ENCODE results near the gene TERT. TPM values are rescaled to one million over a fixed set of nuclear protein-coding genes. Genes with fewer than 3 reads are reported as not detected.
"Not testable (repeated sequence)": the region's sequence is repeated elsewhere in the genome, so short reads cannot be mapped to it uniquely, and the experiment has no call there.

TERT gene
- total RNA-seq (2022), result 5.1 and 6.1 TPM in 2 replicates
- percentile 37 among the genes with signal in this experiment for Bru-seq, nascent RNA
- BruChase-seq, experiment 1, labeled RNA remaining after a 2-hour chase, result percentile 45 among the genes with signal in this experiment
- BruChase-seq, experiment 2, labeled RNA remaining after a 6-hour chase, result percentile 51 among the genes with signal in this experiment
- long read RNA-seq, partial matches to known transcripts, result 0 of 1 reads
- long read RNA-seq, other reads (novel, unspliced or antisense), result 1 of 1 reads

DNA sequence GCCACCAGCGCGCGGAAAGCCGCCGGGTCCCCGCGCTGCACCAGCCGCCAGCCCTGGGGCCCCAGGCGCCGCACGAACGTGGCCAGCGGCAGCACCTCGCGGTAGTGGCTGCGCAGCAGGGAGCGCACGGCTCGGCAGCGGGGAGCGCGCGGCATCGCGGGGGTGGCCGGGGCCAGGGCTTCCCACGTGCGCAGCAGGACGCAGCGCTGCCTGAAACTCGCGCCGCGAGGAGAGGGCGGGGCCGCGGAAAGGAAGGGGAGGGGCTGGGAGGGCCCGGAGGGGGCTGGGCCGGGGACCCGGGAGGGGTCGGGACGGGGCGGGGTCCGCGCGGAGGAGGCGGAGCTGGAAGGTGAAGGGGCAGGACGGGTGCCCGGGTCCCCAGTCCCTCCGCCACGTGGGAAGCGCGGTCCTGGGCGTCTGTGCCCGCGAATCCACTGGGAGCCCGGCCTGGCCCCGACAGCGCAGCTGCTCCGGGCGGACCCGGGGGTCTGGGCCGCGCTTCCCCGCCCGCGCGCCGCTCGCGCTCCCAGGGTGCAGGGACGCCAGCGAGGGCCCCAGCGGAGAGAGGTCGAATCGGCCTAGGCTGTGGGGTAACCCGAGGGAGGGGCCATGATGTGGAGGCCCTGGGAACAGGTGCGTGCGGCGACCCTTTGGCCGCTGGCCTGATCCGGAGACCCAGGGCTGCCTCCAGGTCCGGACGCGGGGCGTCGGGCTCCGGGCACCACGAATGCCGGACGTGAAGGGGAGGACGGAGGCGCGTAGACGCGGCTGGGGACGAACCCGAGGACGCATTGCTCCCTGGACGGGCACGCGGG lies at the start of gene TERT:
Gene TERT (minus strand): TSS at position 234 of the 815 bp plus-strand sequence. CDS start 79 bp downstream, at position 155.
- no peaks in the 10 kb centered on the region for H3K4me1 Mint-ChIP-seq (ENCODE audit: low read depth, unreplicated experiment)
- H3K27me3 Mint-ChIP-seq (ENCODE audit: insufficient read depth, unreplicated experiment), result no peaks in the 10 kb centered on the region
- H3K36me3 ChIP-seq (ENCODE audit: control insufficient read depth, insufficient read depth, low read length), result no peaks in the 10 kb centered on the region
- H3K27ac Mint-ChIP-seq (ENCODE audit: unreplicated experiment), result no peak within 1 kb of the TSS
- no peaks in the 10 kb centered on the region for H3K27me3 ChIP-seq (replicated peaks; ENCODE audit: control insufficient read depth, insufficient read depth, low read length)
- ChIA-PET CTCF (no interaction called here), POLR2A (no interaction called here)
- intact Hi-C loops (cut with micrococcal nuclease; ENCODE audit: unreplicated experiment), result no loop called here
- BruUV-seq (replicated peaks), result no TSS peak
- peak within 1 kb of the TSS; percentile 65 for H3K4me3 Mint-ChIP-seq (ENCODE audit: unreplicated experiment)
- TF ChIP-seq, protein P1, sequence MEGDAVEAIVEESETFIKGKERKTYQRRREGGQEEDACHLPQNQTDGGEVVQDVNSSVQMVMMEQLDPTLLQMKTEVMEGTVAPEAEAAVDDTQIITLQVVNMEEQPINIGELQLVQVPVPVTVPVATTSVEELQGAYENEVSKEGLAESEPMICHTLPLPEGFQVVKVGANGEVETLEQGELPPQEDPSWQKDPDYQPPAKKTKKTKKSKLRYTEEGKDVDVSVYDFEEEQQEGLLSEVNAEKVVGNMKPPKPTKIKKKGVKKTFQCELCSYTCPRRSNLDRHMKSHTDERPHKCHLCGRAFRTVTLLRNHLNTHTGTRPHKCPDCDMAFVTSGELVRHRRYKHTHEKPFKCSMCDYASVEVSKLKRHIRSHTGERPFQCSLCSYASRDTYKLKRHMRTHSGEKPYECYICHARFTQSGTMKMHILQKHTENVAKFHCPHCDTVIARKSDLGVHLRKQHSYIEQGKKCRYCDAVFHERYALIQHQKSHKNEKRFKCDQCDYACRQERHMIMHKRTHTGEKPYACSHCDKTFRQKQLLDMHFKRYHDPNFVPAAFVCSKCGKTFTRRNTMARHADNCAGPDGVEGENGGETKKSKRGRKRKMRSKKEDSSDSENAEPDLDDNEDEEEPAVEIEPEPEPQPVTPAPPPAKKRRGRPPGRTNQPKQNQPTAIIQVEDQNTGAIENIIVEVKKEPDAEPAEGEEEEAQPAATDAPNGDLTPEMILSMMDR (IDR thresholded peaks at IDR 0.05; ENCODE audit: insufficient read depth in 1 of 2, low read depth in 1 of 2, low read length in 1 of 2, severe bottlenecking in 1 of 2, unreplicated experiment in 1 of 2), result no peak
- peak within 1 kb of the TSS; percentile 42 for H3K4me3 ChIP-seq (ENCODE audit: low read depth, low read length)
- H3K36me3 Mint-ChIP-seq (ENCODE audit: insufficient read depth, unreplicated experiment), result no peaks in the 10 kb centered on the region
- H3K4me1 ChIP-seq, result peaks cover 6% of the 10 kb centered on the region
- no peaks in the 10 kb centered on the region for H3K9me3 ChIP-seq
- peak; percentile 43 to 53 for DNase-seq
- H3K9me3 Mint-ChIP-seq (ENCODE audit: unreplicated experiment), result no peaks in the 10 kb centered on the region

DNA sequence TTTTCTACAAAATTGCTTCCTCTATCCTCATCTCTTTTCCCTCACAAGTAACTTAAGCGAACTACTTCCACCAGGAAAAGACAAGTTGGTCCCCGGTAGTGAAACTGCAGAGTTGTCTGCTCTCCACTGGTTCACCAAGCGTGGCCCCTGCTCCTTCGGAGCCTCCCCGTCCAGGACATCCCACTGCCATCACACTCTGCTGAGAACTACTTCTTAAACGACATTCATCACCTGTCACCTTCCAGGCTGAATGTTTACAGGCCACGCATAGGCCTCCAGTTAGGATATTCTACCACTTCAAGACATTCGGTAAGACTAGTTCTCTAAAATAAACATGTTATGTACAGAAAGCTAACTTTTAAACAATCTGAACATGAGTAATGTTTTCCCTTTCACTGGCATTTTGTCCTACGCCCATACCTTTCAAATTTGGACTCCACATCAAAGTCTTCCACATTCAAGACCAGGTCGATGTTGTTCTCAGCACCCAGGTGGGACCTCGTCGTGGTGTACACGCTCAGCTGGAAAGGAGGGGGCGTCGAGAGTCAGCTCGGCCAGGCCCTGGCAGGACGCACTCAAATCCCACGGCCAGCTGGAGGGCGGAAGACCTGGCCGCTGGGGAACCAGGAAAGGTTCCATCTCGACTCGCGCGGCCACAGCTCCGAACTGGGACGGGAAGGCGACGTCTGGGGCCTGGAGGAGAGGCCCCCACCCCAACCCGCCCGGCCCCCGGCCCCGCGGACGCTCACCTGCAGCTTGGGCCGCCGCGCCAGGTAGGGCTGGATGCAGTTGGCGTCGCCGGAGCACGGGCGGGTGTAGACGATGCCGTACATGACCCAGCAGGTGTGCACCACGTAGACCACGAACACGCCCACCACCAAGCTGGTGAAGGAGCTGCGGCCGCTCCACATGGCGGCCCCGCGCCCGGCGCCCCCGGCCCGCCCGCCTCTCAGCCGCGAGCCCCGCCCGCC lies 49.3 kb upstream of the TERT start:
- Histone ChIP-seq H3K27me3 (replicated peaks; ENCODE audit: control insufficient read depth, insufficient read depth, low read length) (no peaks in the 10 kb centered on the region), H3K4me3 (ENCODE audit: low read depth, low read length) (peak overlapping the region; percentile 78), H3K36me3 (ENCODE audit: control insufficient read depth, insufficient read depth, low read length) (peaks cover 3% of the 10 kb centered on the region), H3K9me3 (no peaks in the 10 kb centered on the region), H3K4me1 (no peaks in the 10 kb centered on the region)
- peaks cover 6% of the 10 kb centered on the region for H3K4me1 Mint-ChIP-seq (ENCODE audit: low read depth, unreplicated experiment)
- ChIA-PET CTCF (interaction anchor here (0.6 to 0.7 kb wide), 2 partner anchors 127 to 136 kb away, joined by 3 to 6 read pairs; no protein-coding TSS in a partner anchor), POLR2A (no interaction called here)
- DNase-seq, result peak in 1 of 2 experiments; percentile 32
- peaks cover 51% of the 10 kb centered on the region for H3K36me3 Mint-ChIP-seq (ENCODE audit: insufficient read depth, unreplicated experiment)
- TSS peak; percentile 72 for BruUV-seq (replicated peaks)
- TF ChIP-seq, protein P1 (IDR thresholded peaks at IDR 0.05; ENCODE audit: insufficient read depth in 1 of 2, low read depth in 1 of 2, low read length in 1 of 2, severe bottlenecking in 1 of 2, unreplicated experiment in 1 of 2), result peak in 1 of 2 experiments; percentile 4
- intact Hi-C loops (cut with micrococcal nuclease; ENCODE audit: unreplicated experiment), result no loop called here
- H3K27ac Mint-ChIP-seq (ENCODE audit: unreplicated experiment), result peak overlapping the region; percentile 62
- H3K27me3 Mint-ChIP-seq (ENCODE audit: insufficient read depth, unreplicated experiment), result no peaks in the 10 kb centered on the region
- H3K4me3 Mint-ChIP-seq (ENCODE audit: unreplicated experiment), result peak overlapping the region; percentile 88
- H3K9me3 Mint-ChIP-seq (ENCODE audit: unreplicated experiment), result no peaks in the 10 kb centered on the region

DNA sequence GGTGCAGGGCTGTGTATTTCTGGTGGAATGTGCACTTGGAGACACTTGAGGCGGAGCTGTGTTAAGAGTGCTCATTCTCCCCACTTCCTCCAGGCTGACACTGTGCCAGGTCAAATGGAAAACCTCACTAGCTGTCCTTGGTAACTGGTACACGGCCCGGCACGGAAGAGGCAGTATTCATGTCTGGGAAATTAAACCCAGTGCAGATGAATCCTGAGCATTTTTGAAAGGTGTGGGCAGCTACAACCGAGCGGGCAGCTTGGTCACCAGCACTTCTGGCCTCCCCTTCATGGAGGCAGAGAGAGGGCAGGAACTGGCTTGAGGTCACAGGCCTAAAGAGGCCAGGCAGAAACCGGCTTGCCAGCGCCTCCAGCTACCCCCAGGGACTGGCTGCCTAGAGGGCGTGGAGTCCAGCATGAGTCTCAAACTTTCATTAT lies 48.5 kb upstream of the TERT start:
- intact Hi-C loops (cut with micrococcal nuclease; ENCODE audit: unreplicated experiment), result no loop called here
- no TSS peak for BruUV-seq (replicated peaks)
- Histone ChIP-seq H3K36me3 (ENCODE audit: control insufficient read depth, insufficient read depth, low read length) (peaks cover 3% of the 10 kb centered on the region), H3K27me3 (replicated peaks; ENCODE audit: control insufficient read depth, insufficient read depth, low read length) (no peaks in the 10 kb centered on the region), H3K4me1 (no peaks in the 10 kb centered on the region), H3K9me3 (no peaks in the 10 kb centered on the region), H3K4me3 (ENCODE audit: low read depth, low read length) (no peak overlapping the region)
- H3K4me3 Mint-ChIP-seq (ENCODE audit: unreplicated experiment), result peak overlapping the region; percentile 88
- H3K27ac Mint-ChIP-seq (ENCODE audit: unreplicated experiment), result no peak overlapping the region
- TF ChIP-seq, protein P1 (IDR thresholded peaks at IDR 0.05; ENCODE audit: insufficient read depth in 1 of 2, low read depth in 1 of 2, low read length in 1 of 2, severe bottlenecking in 1 of 2, unreplicated experiment in 1 of 2), result no peak
- no peaks in the 10 kb centered on the region for H3K27me3 Mint-ChIP-seq (ENCODE audit: insufficient read depth, unreplicated experiment)
- POLR2A ChIA-PET, result no interaction called here
- peaks cover 6% of the 10 kb centered on the region for H3K4me1 Mint-ChIP-seq (ENCODE audit: low read depth, unreplicated experiment)
- CTCF ChIA-PET, result no interaction called here
- no peaks in the 10 kb centered on the region for H3K9me3 Mint-ChIP-seq (ENCODE audit: unreplicated experiment)
- DNase-seq, result no peak
- H3K36me3 Mint-ChIP-seq (ENCODE audit: insufficient read depth, unreplicated experiment), result peaks cover 52% of the 10 kb centered on the region

DNA sequence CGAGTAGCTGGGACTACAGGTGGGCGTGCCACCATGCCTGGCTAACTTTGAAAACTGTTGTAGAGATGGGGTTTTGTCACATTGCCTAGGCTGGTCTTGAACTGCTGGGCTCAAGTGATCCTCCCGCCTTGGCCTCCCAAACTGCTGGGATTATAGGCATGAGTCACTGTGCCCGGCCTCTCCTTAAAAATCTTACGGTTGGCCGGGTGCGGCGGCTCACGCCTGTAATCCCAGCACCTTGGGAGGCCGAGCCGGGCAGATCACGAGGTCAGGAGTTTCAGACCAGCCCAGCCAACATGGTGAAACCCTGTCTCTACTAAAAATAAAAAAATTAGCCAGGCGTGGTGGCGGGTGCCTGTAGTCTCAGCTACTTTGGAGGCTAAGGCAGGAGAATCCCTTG lies 47.8 kb upstream of the TERT start:
- H3K9me3 Mint-ChIP-seq (ENCODE audit: unreplicated experiment); H3K4me1 Mint-ChIP-seq (ENCODE audit: low read depth, unreplicated experiment); H3K4me1 ChIP-seq; DNase-seq; POLR2A ChIA-PET; H3K27ac Mint-ChIP-seq (ENCODE audit: unreplicated experiment); H3K9me3 ChIP-seq; H3K27me3 Mint-ChIP-seq (ENCODE audit: insufficient read depth, unreplicated experiment); H3K4me3 ChIP-seq (ENCODE audit: low read depth, low read length); H3K36me3 ChIP-seq (ENCODE audit: control insufficient read depth, insufficient read depth, low read length); intact Hi-C loops (cut with micrococcal nuclease; ENCODE audit: unreplicated experiment); H3K27me3 ChIP-seq (replicated peaks; ENCODE audit: control insufficient read depth, insufficient read depth, low read length); BruUV-seq (replicated peaks): not testable (repeated sequence)
- H3K4me3 Mint-ChIP-seq (ENCODE audit: unreplicated experiment), result peak overlapping the region; percentile 88
- CTCF ChIA-PET, result interaction anchor here (0.7 kb wide), 1 partner anchor 11 kb away, joined by 4 read pairs; no protein-coding TSS in a partner anchor
- H3K36me3 Mint-ChIP-seq (ENCODE audit: insufficient read depth, unreplicated experiment), result peaks cover 58% of the 10 kb centered on the region

Measured in Caco-2 (cell line).